HG03139 (cell line): ENCODE measurements around the gene ILDR2.

Experiments used
- ATAC-seq: cut with Tn5 transposase; IDR thresholded peaks from one replicate; pipeline ENCODE4 v1.9.1; 2021; ENCODE audit not compliant: unreplicated experiment

The ILDR2 gene, protein sequence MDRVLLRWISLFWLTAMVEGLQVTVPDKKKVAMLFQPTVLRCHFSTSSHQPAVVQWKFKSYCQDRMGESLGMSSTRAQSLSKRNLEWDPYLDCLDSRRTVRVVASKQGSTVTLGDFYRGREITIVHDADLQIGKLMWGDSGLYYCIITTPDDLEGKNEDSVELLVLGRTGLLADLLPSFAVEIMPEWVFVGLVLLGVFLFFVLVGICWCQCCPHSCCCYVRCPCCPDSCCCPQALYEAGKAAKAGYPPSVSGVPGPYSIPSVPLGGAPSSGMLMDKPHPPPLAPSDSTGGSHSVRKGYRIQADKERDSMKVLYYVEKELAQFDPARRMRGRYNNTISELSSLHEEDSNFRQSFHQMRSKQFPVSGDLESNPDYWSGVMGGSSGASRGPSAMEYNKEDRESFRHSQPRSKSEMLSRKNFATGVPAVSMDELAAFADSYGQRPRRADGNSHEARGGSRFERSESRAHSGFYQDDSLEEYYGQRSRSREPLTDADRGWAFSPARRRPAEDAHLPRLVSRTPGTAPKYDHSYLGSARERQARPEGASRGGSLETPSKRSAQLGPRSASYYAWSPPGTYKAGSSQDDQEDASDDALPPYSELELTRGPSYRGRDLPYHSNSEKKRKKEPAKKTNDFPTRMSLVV

DNA sequence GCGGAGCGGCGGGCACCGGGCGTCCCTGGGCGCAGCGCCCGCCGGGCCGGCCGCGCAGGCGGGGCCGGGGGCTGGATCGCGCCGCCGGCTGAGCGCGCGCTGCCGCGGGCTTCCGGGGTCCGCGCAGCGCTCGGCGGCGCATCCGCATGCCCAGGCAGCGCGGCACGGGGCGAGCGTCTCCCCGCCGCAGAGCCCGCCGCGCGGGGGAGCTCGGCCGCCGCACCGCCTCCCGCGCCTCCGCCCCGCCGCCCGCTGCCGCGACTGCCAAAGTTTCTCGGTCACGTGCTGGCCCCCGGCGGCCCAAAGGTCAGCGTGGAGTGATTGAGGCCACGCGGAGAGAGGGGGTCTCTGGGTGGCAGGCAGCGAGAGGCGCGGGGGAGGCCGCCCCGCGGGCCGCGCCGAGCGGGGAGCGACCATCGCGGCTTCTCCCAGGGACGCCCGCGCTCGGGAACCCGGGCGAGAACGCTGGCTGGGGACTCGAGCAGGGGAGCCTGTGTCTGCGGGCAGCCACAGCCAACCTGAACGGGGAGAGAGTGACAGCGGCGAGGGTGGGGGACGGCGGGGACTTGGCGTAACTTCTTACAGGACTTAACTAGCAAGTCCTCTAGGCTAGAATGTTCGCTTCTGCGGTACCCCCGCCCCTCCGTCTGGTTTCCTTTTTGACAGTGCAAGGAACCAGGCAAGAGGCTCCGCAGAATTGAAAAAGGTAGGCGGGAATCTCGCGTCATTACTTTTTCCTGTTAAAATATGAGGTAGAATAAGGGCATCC lies at the start of gene ILDR2:
TSS of gene ILDR2 (minus strand) at position 180 of the 769 bp plus-strand sequence. CDS start 272 bp downstream, outside the sequence.
- ATAC-seq, result peak; percentile 59

DNA sequence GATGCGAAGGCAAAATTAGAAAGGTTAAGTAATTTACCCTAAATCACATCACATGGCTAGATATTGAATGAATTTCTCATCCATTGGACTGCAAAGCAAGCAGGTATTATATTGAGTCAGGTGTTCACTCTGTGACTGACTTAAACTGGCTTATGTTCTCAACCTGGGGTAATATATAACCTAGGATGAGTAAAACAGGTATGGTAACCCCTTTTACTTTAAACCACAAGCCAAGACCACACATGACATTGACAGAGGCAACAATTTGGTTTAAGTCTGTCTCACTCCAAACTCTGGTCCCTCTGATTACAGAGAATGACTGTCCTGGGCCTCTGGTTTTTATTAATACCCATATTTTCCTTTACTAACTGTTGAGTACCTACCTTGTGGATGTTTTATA lies 47.0 kb upstream of the ILDR2 start:
- peak; percentile 89 for ATAC-seq

DNA sequence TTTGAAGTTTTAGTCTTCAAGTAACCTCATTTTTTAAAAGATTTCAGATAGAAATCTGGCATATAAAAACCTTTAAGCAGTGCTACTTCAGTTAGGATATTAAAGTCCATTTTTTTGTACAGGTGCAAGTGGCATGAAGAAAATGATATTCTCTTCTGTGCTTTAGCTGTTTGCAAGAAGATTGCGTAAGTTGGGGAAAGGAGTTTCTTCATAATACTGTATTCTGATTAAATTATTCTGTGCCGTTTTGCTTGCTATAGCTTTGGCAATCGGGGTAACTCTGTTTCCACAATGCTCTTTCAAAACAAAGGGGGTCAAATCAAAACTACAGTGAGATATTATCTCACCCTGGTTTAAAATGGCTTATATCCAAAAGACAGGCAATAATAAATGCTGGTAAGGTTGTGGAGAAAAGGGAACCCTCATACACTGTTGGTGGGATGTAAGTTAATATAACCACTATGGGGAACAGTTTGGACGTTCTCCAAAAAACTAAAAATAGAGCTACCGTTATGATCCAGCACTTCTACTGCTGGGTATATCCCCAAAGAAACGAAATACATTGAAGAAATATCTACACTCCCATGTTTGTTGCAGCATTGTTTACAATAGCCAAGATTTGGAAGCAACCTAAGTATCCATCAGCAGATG lies 40.9 kb upstream of the ILDR2 start:
- no peak for ATAC-seq

DNA sequence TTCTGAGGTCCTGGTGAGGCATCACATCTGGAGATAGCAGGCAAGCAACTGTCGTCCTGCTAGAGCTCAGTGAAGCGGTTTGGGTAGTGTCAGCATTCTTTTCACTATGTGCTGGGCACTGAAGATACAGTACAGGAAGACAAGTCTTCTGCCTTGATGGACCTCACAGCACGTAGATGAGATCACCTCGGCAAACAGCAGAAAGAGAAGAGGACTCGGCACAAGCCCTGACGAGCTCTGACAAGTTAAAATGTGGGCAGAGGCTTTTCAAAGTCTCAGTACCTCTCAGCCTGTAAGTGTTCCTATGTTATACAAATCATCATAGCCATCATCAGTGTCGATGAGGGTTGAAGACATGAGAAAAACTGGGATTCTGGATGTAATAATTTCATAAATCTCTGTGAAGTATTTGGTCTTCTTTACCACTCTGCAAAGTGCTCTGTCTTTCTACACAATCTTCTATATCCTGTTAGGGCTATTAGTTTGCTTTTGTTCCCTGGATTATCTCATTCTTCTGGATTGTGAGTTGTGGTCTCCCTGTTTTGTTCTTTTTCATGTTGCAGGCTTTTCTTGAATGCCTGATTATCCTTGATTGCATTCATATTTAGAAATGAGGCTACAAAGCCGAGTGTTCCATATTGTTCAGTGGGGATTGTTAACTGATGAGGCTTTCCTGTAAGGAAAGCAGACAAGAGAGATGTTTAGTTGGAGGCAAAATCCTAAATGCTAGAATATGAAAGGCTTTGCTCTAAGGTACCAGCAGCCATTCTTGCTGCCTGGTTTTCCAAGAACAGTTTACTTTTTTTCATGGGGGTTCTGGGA lies 38.0 kb upstream of the ILDR2 start:
- ATAC-seq, result no peak

DNA sequence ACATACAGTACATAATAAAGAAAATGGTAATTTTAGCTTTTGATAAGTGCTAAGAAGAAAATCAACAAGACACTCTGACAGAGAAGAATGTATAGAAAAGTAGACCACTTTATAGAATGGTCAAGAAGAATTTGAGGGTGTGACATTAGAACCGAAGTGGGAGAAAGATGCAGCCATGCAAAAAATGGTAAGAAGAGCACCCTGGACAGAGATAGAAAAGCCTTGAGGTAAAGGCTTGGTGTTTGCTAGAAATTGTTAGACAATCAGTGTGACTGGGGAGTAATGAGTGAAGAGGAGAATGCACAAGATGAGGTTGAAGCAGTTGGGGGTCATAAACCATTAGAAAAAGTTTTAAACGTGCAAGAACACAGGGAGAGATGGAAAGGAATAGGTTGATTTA lies 37.2 kb upstream of the ILDR2 start:
- no peak for ATAC-seq

DNA sequence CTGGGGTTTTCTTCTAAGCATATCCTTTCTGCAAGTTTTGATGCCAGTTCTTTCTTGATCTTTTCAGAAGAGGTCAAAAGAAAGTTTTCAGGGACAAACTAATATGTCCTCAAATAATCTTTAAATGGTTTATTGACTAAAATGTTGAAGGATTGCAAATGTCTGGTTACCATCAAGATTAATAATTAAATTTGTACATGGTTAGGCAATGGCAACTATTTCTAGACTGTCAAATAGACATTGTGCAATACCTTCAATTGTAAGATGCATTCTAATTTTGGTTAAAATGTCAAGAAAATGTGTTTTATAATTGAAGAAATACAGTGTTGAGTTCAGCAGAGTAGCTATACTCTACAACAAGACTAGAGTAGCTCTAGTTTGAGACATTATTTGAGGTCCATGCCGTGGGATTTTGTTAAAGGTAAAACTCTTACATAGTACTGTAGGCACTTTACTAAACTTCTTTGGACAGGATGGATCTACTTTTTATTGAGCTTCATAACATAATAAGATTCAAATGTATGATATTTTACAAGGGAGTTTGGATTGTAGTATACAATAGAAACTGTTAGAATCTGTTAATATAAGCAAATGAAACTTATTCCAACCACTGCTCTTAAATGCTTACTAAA lies 36.3 kb upstream of the ILDR2 start:
- ATAC-seq, result no peak

DNA sequence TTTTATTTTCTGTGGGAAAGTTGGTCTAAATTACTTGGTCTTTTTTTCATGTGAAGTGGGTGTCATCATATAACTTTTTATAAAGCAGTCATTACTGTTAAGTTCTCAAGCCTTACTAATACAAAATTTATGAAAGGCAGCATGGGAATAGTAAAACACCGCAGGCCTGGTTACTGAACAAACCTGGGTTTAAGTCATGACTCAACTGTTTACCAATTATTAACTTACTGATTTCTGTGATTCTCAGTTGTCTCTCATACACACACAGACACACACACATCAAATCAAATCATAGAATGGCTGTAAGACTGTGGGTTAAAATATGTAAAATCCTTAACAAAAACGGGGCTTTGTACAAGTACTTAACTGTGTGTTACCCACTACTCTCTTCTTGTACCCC lies 28.4 kb upstream of the ILDR2 start:
- no peak for ATAC-seq

DNA sequence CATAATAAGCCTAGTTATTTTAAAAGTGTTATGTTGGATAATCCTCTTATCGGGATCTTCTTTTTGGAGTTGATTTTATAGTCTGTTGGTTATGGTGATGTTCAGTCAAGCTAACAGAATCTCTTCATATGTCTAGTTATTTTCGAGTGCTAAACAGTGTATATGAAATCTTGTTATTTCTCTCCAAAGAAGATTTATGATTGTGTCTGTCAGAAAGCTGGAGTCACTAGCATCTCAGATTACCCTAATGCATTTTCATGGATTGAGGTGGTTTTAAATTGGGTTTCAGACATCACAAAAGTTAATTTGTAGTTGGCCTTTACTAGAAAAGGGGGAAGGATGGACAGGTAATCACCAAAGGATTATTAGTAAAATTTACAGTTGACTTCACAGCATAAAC lies 27.0 kb upstream of the ILDR2 start:
- no peak for ATAC-seq

DNA sequence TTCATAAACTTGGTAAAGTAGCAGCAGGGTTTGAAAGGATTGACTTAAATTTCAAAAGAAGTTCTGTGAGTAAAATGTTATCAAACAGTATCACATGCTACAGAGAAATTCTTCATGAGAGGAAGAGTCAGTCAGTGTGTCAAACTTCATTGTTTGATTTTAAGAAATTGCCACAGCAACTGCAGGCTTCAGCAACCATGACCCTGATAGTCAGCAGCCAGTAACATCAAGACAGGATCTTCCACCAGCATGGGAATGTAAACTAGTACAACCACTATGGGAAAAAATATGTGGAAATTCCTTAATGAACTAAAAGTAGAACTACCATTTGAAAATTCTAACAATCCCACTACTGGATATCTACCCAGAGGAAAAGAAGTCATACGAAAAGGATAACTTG lies 25.2 kb upstream of the ILDR2 start:
- ATAC-seq, result no peak

DNA sequence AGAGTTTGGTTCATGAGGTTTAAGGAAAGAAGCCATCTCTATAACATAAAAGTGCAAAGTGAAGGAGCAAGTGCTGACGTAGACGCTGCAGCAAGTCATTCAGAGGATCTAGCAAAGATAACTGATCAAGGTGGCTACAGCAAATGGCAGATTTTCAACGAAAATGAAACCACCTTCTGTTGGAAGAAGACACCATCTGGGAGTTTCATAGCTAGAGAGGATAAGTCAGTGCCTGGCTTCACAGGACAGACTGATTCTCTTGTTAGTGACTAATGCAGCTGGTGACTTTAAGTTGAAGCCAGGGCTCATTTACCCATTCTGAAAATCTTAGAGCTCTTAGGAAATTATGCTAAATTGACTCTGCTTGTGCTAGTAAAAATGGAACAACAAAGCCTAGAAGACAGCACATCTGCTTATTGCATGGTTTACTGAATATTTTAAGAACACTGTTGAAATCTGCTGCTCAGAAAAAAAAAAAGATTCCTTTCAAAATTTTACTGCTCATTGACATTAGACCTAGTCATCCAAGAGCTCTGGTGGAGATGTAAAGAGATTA lies 24.2 kb upstream of the ILDR2 start:
- ATAC-seq, result peak; percentile 70

DNA sequence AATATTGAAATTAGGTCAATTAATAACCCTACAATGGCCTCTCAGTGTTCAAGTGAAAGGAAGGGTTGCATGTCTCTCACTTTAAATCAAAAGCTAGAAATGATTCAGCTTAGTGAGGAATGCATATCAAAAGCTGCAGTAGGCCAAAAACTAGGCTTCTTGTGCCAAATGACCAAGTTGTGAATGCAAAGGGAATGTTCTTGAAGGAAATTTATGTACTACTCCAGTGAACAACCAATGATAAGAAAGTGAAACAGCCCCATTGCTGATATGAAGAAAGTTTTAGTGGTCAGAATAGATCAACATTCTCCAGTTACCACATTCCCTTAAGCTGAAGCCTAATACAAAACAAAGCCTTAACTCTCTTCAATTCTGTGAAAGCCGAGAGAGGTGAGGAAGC lies 23.7 kb upstream of the ILDR2 start:
- ATAC-seq, result no peak

DNA sequence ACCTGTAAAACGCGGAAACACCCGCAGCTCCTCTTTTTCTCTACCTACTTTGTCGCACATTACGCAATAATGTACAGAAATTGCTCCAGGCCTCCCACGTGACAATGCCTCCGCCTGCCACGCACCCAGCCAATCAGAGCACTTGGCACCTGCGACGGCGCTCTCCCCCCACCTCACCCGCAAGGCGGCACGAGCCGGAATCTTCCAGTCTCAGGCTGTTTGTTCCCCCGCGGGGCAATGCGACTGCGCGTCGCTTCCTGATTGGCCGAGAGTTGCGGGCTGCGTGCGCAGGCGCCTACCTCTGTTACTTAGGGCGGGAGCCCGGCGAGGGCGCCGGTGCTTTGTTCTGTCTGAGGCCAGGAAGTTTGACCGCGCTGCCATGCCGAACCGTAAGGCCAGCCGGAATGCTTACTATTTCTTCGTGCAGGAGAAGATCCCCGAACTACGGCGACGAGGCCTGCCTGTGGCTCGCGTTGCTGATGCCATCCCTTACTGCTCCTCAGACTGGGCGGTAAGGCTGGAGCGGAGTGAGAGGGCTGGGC lies 13.7 kb upstream of the ILDR2 start, which contains the start of gene MAEL:
TSS of gene MAEL (plus strand) at position 307 of the 542 bp plus-strand sequence. CDS start at position 380, 73 bp downstream.
- ATAC-seq, result no peak

DNA sequence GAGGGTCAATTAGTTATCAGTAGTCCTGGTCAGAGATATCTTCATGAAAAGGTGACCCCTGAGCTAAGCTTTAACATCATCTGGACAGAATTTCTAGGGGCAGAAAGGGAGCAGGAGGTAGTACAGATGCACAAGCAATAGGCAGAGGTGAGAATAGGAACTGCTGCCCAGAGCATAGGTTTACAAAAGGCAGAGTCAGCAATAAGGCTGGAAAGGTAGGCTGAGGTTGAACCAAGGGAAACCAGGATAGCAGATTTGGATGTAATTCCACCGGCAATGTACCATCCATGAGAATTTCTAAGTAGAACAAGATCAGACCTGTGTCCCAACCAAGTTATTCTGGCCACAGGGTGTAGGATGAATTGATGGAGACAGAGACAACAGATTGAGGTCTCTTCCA lies 6.2 kb upstream of the ILDR2 start:
- ATAC-seq, result no peak

DNA sequence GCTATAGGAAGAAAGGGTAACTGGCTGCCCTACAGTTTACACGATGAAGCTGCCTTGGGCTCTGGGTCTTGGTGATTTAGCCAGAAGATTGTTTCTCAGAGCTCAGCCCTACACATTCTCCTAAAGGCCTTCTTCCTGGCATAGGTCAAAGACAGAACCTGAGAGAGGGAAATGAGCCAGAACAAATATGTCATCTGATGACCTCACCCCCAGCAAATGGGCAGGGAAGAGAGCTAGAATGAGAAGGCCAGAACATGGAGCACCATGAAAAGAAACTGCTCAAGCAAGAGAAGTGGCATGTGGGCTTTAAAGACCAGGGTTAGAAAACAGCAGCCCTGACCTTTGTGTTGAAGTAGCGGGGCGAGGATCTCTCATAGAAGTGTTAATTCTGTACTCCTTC lies 5.5 kb upstream of the ILDR2 start:
- no peak for ATAC-seq

DNA sequence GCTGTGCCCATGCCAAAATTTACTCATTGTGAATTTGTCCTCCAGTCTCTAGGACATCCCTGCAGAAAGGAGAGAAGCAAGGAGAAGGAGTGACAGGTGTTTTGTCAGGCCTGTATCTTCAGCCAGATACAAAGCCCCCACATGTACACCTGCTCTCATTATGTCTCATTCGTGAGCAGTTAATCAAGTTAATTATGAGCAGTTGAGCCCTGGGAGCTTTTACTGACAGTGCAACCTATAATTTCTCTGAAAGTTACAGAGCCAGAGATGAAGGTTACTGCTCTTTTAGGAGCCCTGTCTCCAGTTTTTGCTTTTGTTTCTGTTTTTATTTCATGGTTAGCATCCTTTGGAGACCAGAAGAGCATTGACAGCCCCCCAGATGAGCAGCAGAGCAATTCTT lies 5.0 kb upstream of the ILDR2 start:
- no peak for ATAC-seq

DNA sequence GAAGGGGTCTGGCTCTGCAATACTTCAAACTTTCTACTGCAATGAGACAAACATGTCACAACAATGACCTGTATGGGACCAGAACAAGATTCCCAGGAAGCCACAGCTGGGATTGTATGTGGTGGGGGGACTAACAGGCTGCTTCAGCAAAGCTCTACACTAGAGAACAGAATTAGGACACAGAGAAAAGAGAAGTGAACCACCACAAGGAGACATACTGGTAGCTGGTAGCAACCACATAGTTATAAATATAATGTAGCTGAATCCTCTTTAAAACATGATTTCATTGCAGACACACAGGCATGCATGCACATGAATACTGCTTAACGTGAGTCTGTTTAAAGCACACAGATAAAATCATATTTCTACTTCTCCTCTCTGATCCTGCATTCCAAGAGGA lies 3.5 kb upstream of the ILDR2 start:
- ATAC-seq, result peak; percentile 36

DNA sequence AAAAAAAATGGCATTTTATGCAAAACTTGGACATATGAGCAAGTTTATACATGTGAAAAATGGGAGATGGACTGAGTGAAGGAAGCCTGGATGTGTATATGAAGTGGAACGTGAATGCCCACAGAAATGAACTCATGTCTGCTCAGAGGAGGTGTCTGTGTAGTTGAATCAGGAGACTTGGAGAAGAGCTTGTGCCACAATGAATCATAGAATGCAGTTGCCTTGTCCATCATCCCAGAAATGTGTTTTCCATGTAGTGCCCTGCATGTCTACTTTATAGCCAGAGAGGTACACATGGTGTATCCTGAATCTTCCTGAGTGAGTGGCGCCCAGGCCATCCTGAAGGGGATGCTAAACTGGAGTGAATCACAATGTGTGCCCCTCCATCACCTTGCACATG lies 2.6 kb upstream of the ILDR2 start:
- no peak for ATAC-seq

DNA sequence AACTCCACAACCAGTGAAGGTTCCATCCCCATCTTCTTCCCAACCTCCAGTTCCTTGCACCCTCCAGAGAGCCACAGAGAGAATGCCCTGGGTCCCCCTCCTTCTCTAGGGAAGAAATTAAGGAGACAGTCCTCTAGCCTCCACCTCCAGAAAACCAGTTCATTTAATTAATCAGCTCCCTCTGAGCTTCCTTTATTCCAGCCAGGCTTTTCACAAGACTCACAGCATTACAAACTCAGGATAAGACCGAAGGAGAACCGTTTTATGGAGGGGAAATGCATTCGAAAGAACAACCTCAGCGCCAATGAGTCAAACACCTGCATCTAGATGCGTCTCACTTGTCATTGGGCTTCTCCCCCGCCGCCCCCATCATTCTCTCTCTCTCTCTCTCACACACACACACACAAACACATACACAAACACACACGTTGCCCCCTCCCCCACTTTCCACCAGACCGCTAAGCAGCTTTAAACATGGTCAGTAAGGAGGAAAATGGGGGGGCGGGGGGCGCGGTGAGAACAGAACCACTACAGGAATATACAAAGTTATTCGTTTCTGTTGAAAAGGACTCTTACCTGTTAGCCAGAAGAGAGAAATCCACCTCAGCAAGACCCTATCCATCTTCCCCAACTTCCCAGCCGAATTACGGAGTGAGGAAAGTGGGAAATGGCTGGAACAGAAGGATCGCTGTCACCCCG lies 544 bp downstream of the ILDR2 start:
- ATAC-seq, result no peak

DNA sequence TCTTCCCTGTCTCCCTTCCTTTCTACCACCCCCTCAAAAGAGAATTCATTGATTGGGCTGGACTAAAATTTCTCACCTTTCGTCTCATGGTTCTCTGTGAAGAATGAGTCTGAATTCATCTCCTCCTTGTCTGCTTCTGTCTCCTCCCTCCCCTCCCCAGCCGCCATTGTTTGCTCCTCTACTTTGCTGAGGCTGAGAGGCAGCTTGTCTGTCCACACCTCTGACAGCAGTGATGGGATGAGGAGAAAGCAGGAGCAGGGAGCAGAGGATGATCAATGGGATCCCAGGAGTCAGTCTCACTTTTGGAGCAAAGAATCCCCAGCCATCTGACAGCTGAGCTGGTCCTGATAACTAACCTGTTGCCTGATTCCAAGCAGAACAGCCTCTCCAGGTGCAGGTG lies 2.5 kb downstream of the ILDR2 start:
- no peak for ATAC-seq
